ENCODE measurements around the gene OPCML.

DNA sequence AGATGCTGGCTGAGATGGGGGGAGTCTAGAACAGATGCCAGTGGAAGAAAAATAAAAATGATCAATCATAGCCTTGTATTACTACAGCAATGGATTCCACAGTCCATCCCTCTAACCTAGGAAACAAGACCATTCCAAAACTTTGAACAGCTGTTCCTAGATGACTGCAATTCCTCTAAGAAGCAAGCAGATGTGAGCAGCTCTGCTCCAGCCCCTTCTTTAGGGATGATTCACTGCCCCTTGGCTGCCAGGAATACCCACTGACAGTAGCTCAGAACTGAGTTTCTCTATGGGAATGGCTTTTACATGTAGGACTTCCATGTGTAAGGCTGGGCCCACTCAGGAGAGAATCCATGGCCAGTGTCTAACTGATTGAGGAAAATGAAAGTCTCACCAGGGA is 943.9 kb downstream of the OPCML start:
- TF ChIP-seq CTCF (IDR thresholded peaks at IDR 0.05; ENCODE audit: poor library complexity, severe bottlenecking): no peak
- TF ChIP-seq EP300 (conservative IDR thresholded peaks at IDR 0.05; ENCODE audit: poor library complexity, severe bottlenecking): no peak
- TF ChIP-seq SMC3 (conservative IDR thresholded peaks at IDR 0.05; ENCODE audit: poor library complexity): no peak
- TF ChIP-seq EZH2 (IDR thresholded peaks at IDR 0.05; ENCODE audit: borderline replicate concordance, insufficient read depth, low read length, poor library complexity, severe bottlenecking): no peak
- TF ChIP-seq TAF1 (IDR thresholded peaks at IDR 0.05; ENCODE audit: low read depth): no peak
- no peak for TF ChIP-seq POLR2AphosphoS5 (IDR thresholded peaks at IDR 0.05)
- no peak for TF ChIP-seq REST (IDR thresholded peaks at IDR 0.05; ENCODE audit: borderline replicate concordance)
- no peak for TF ChIP-seq RAD21 (conservative IDR thresholded peaks at IDR 0.05)
